Measurements from ENCODE around the gene SLC22A24.
"Not testable (repeated sequence)": the region's sequence is repeated elsewhere in the genome, so short reads cannot be mapped to it uniquely, and the experiment has no call there.

SLC22A24 gene

GRCh38 chr11:63142459-63142858, 1.6 kb downstream of the SLC22A24 start:
- TF ChIP-seq CTCF (conservative IDR thresholded peaks at IDR 0.05), result no peak
- no peak overlapping the region for H3K27ac ChIP-seq

GRCh38 chr11:63132985-63133775, 10.8 kb downstream of the SLC22A24 start:
- TF ChIP-seq CTCF (conservative IDR thresholded peaks at IDR 0.05), result no peak
- no peak overlapping the region for H3K27ac ChIP-seq

GRCh38 chr11:63099555-63099954, 44.5 kb downstream of the SLC22A24 start:
- TF ChIP-seq CTCF (conservative IDR thresholded peaks at IDR 0.05), result no peak
- H3K27ac ChIP-seq, result no peak overlapping the region

- no peak overlapping the region for H3K27ac ChIP-seq
- no peak for TF ChIP-seq CTCF (conservative IDR thresholded peaks at IDR 0.05)
These were observed 63.3 kb downstream of the SLC22A24 start for GRCh38 chr11:63080682-63081081.

GRCh38 chr11:63046203-63046602, 97.8 kb downstream of the SLC22A24 start:
- H3K27ac ChIP-seq, result not testable (repeated sequence)

GRCh38 chr11:63042596-63042995, 101.4 kb downstream of the SLC22A24 start:
- no peak for TF ChIP-seq CTCF (conservative IDR thresholded peaks at IDR 0.05)
- no peak overlapping the region for H3K27ac ChIP-seq

- no peak overlapping the region for H3K27ac ChIP-seq
- TF ChIP-seq CTCF (conservative IDR thresholded peaks at IDR 0.05), result no peak
These were observed 111.6 kb downstream of the SLC22A24 start for GRCh38 chr11:63032457-63032856.

Measured in VCaP (cell line).